HG03280 (cell line): ENCODE data around the gene NFATC2.

Experiments
- ATAC-seq: cut with Tn5 transposase; IDR thresholded peaks from one replicate; pipeline ENCODE4 v1.9.1; 2021; ENCODE audit warnings: mild to moderate bottlenecking, moderate library complexity; ENCODE audit not compliant: unreplicated experiment

The NFATC2 gene

GRCh38 chr20:51342510-51343236 lies 199.8 kb downstream of the NFATC2 start:
- ATAC-seq, result no peak

GRCh38 chr20:51341581-51341980 lies 200.9 kb downstream of the NFATC2 start:
- no peak for ATAC-seq

GRCh38 chr20:51340451-51340840 lies 202.1 kb downstream of the NFATC2 start:
- no peak for ATAC-seq

GRCh38 chr20:51339721-51340450 lies 202.6 kb downstream of the NFATC2 start:
- ATAC-seq, result no peak

GRCh38 chr20:51338692-51339440 lies 203.7 kb downstream of the NFATC2 start:
- ATAC-seq, result no peak

GRCh38 chr20:51337126-51337805 lies 205.3 kb downstream of the NFATC2 start:
- no peak for ATAC-seq
